CD4-positive, alpha-beta T cell treated with Interleukin-12 subunit alpha and Interleukin-12 subunit beta, for 1 hour (primary cell): ENCODE measurements around the gene CXorf66.
"Not testable (repeated sequence)": the region's sequence is repeated elsewhere in the genome, so short reads cannot be mapped to it uniquely, and the experiment has no call there.

ENCODE experiments used
- DNase-seq: peaks from one replicate; pipeline ENCODE4 v3.0.0-alpha.2; 2020

CXorf66 gene

DNA sequence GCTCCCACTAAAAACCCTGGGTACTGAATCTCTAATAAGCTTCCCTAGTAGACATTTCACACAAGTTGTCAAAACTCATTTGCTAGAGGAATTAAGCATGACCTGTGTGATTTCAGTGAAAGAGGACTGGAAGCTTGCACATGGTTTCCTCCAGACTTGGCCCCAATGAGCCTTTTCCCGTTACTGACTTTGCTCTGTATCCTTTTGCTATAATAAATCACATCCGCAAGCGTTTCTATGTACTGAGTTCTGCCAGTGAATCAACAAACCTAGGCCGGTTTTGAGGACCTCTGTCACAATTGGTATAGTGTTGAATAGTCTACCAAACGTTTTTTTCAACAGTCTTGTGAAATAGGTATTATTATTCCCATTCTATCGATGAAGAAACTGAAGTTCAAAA, 40.6 kb downstream of the CXorf66 start:
- DNase-seq, result no peak

DNA sequence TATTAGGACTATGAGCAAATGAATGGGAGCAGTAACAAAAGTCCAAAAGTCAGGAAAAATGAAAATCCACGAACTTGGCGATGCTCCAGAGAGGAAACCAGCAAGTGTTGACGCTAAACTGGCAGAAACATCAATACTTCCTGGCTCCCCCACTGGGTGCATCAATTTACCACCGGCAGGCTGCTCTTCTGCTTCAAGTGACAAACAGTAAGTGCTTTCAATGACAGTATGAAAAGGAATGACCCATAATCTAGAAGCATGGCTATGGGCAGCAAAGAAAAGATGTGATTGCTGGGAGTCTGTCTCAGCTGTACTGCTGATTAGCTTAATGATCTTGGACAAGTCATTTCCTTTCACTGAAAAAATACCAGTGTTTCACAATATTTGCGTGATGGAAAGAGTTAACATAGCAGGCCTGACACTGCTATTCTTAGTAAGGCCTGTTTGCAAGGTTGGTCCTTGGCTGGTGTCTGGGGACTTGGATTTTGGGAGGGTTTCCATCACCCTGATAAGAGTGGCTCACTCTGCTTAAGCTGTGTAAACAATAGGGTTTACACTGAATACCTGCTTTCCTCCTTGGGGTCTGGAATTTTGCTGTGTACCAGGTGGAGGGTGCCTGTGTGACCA, 41.1 kb downstream of the CXorf66 start:
- no peak for DNase-seq

DNA sequence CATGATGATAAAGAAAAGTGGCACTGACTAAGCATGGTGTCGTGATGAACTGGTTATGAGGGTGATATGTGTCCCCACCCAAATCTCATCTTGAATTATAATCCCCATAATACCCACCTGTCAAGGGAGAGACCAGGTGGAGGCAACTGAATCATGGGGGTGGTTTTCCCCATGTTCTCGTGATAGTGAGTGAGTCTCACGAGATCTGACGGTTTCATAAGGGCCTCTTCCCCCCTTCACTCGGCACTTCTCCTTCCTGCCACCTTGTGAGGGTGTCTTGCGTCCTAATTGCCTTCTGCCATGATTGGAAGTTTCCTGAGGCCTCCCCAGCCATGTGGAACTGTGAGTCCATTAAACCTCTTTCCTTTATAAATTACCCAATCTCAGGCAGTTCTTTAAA, 44.2 kb downstream of the CXorf66 start:
- not testable (repeated sequence) for DNase-seq

DNA sequence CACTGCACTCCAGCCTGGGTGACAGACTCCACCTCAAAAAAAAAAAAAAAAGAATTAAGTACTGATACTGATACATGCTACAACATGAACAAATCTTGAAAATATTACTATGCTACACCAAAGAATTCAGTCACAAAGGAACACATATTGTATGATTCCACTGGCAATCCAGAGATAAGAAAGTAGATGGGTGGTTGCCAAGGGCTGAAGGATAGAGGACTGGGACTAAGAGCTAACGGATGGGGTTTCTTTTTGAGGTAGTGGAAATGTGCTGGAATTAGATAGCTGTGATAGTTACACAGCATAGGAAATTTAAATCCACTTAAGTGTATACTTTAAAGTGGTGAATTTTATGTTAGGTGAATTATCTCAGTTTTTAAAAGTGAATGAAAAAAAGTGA, 45.0 kb downstream of the CXorf66 start:
- no peak for DNase-seq

DNA sequence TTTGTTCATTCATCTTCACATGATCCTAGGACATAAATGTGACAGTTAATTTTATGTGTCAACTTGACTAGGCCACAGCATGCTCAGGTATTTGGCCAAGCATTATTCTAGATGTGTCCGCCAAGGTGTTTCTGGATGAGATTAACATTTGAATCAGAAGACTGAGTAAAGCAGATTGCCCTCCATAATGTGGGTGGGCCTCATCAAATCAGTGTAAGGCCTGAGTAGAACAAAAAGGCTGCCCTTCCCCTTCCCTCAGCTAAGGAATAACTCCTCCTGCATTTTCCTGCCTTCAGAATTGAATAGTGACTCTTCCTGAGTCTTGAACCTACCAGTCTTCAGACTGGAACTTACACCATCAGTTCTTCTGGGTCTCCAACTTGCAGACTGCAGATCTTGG, 50.9 kb downstream of the CXorf66 start:
- DNase-seq, result no peak

DNA sequence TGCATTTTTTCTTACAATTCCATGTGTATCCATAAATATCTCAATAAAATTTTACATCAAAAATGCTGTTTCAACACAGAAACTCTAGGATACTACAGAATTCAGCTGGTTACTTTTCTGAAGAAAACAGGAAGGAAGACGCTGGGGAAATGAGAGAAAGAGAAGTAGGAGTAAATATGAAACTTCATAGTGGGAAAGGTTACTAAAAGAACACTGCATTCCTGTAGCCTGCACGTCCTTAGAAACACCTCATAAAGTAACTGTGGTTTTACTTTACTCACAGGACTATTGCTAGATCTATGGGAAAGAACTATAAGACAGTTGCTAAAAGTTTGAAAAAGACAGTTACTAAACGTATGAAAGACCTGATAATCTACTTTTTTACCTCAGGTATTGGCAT, 55.6 kb downstream of the CXorf66 start:
- DNase-seq, result no peak

DNA sequence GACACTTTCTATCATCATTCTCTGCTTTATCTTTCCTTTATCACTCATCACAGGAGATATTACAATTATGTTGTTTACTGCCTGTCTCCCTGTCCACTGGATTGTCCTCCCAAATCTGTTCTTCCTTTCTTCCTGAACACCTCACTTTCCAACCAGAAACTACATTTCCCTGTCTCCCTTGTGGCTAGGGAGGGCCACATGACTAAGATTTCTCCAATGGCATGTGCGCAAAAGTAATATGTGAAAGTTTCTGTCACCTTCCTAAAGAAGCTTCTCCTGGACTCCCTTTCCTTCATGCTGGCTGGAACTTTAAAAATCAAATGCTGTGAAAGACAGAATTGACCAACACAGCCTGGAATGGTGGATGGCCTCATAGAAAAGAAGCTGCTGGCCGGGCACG, 58.2 kb downstream of the CXorf66 start:
- no peak for DNase-seq

DNA sequence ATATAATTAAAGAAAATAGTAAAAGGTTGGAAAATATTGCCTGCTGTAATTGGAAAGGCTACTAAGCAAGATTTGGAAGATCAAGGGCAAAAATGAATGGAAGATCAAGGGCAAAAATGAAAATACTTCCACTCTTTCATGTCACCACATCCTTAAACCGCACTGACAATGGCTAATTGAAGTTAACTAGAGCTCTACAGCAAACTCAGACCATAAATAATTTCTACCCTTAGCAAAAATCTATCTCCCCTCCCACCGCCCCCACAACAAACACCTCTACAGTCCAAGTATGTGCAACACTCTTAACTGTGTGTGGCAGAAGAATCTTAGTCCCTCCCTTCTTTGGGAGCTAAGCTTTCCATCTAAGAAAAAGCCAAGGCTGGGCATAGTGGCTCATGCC, 59.6 kb downstream of the CXorf66 start:
- DNase-seq, result no peak
